Measurements from ENCODE around the gene CUL2.
"Not testable (repeated sequence)": the region's sequence is repeated elsewhere in the genome, so short reads cannot be mapped to it uniquely, and the experiment has no call there.

CUL2 gene

DNA sequence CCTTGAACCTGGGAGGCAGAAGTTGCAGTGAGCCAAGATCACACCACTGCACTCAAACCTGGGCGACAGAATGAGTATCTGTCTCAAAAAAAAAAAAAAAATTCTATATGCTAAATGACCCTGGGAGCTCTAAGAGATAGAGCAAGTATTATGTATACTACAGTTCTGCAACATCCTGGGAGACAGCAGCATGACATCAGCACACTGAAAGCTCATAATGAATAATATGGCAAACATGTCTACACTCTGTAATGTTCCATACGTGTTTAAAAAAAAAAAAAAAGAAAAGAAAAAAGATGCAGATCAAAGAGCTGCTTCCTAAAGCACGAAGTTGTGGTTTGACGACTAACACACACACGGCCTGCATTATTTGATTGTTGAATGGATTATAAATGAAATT, 72.5 kb downstream of the CUL2 start:
- DNase-seq, result no peak

DNA sequence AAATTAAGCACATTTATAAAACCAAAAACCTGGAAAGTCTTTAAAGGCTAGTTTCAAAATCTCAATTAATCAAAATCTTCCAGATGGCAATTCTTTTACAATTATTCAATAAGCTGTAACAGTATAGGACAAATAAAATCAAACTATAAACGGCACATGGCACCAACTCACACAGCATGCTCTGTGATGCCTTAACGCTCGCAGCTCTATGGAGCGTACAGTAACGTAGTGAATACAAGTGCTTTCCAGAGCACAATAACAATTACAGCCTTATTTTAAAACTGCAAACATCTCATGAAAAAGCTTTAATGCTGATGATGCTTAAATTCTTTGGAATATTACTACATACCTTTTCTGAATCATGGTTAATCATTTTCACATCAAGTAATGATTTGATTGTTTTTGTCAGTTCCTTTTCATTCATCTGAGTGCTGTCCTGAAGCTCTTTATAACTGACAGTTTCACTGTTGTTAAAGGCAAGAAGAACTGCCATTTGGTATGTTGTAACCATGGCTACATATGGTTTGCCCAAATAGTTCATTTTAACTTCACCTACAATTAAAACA, 74.2 kb downstream of the CUL2 start:
- no peak for DNase-seq

DNA sequence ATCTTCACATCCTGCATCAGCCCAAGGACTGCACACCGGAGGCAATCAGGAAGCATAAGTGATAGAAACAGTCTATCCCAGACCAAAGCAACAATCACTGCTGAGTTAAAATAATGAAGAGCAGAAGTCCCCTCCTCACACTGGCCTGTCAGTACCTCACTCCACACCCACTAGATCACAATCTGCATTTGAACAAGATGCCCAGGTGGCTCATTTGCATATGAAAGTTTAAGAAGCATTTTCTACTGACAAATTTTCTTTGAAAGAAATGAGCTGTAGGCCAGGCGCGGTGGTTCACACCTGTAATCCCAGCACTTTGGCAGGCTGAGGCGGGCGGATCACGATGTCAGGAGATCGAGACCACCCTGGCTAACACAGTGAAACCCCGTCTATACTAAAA, 77.4 kb downstream of the CUL2 start:
- DNase-seq, result no peak

DNA sequence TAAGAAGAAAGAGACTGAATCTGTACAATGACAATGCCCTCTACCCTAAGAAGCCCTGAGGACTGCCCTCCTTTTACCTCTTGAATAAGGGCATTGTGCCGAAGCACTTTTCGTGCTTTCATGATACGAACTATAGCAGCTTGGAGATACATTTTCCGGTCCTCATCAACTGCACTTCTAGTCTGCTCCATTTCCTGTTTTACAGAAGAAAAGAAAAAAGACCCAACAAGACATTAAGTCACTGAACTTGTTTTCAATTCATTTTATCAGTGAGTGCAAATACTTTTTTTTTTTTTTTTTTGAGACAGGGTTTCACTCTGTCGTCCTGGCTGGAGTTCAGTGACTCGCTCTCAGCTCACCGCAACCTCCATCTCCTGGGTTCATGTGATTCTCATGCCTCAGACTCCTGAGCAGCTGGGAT, 78.4 kb downstream of the CUL2 start:
- DNase-seq, result no peak

DNA sequence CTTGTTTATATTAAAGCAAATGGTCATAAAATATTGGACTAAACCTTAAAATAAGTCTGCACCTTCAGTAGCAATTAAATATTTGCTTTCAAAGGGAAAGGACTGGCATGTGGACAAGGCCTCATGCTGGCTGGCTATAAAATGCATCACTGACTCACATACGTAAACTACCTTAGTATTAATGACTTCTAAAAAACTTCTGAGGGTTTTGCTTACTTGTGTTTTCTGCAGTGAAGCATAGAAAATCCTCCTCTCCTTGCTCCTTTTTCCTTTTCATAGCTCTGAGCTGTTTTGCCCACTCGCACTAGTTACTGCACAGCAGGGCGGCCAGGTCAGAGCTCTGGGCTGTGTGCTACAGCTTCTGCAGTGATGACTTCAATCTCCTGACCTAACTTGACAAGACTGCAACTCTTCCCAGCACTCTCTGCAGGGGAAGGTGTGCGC, 82.3 kb downstream of the CUL2 start:
- DNase-seq, result no peak

DNA sequence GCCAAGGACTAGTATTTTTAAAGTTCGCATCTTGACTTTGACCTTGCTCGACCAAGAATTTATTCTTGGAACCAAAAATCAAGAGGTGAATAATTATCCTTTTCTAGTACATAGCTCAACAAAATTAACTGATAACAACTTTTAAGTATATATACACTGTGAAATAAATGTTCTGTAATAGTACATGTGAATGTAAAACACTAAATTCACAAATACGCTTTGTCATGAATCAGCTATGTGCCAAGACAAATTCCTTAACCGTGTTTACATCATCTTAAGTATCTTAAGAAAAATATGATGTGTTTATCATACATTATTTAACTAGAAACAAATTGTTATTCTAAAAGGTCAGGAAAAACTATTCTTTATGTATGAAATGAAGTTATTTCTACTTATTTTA, 83.3 kb downstream of the CUL2 start:
- no peak for DNase-seq

DNA sequence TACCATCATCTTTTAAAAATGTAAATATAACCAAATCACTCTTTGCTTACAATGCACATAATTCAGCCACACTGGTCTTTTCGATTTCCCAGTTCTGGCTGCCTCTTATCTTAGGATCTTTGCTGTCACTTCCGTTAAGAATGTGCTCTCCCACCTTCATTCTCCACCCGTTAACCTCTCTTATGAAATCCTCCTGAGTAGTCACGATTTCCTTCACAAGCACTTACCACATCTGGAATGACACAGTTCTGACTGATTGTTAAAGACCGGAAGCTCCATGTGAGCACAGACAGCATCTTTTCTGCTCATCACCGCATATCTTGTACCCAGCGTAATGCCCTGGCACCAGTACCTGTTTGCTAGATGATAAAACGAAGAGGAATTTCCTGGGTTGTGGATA, 84.3 kb downstream of the CUL2 start:
- DNase-seq, result peak; percentile 96 to 99

DNA sequence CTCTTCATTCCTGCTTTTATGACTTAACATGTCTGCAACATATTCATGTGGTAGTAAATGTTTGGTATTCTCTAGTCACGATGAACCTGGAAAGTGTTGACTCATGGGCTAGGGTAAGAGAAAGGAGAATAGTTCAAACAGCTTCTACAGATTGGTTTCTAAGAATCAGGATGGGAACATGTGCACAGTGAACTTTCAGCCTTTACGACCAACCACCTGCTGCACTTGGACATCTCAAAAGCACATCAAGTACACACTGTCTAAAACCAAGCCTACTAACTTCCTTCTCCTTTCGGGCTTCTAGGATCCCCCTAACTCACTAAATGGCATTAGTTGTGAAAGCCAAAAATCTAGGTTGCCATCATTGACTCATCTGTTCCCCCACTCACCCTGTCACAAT, 85.5 kb downstream of the CUL2 start:
- DNase-seq, result no peak

DNA sequence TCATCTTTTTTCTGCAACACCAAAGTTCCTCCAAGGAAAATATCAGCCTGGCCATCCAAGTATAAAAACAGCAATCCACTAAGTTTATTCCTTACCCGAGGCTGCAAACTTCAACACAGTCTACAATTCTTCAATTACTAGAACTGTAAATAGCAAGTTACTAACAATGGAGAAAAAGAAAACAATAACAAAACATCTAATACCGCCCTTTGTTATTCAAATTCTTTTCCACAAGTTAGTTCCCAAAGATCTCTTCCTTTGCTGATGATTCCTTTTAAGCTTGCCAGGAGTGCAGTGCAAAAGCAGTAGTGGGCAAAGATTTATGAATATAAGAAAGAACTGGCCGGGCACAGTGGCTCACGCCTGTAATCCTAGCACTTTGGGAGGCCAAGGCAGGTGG, 86.2 kb downstream of the CUL2 start:
- DNase-seq, result no peak

DNA sequence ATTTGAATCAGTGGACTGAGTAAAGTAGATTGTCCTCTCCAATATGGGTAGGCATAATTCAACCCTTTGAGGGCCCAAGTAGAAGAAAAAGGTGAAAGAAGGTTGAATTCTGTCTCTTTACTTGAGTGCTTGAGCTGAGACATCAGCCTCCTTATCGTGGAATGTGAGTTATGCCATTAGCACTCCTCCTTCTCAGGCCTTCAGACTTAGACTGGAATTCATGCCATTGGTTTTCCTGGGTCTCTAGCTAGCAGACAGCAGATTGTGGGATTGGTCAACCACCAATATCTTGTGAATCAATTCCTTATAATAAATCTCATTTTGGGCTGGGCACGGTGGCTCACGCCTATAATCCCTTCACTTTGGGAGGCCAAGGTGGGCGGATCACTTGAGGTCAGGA, 89.2 kb downstream of the CUL2 start:
- no peak for DNase-seq

DNA sequence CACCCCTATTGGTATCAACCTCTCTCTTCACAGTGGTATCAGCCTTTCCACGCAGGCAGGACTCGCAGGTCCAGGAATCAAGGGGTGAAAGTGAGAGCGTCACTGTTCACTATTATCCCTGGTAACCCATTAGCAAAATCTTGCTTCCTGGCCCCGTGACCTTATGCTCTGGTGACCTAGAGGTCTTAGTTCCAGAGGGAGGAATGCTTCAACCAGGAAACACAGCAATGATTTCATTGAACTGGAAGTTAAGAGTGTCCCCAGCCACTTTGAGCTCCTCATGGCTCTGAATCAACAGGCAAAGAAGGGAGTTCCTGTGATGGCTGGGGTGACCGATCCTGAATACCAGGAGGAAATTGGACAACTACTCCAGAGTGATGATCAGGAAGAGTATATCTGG, 90.6 kb downstream of the CUL2 start:
- DNase-seq, result no peak

DNA sequence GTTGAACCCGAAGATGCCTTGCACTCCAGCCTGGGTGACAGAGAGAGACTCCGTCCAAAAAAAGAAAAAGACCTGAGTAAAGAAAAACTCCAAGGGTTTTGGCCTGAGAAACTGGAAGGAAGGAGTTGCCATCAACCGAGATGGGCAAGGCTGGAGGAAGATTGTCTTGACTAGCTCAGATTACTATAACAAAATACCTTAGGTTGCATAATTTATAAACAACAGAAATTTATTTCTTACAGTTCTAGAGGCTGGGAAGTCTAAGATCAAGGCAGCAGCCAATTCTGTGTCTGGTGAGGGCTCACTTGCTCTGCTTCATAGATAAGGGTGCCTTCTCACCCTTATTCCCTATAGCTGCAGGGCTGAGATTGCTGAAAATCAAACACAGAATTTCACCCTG, 91.2 kb downstream of the CUL2 start:
- no peak for DNase-seq

DNA sequence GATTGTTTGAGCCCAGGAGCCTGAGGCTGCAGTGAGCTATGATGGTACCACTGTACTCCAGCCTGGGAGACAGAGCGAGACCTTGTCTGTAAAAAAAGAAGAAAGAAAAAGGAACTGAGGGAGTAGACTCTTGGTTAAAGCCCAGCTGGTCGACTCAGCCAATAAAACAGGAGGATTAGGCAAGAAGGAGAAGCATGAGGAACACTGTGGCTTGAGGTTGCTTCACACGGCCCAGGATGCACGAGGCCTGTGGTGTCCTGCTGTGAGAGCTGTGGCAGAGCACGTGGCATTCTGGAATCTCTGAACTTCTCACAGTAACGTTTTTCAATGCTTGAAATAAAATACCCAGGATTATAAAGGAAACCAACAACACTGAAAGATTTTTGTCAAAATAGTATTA, 93.3 kb downstream of the CUL2 start:
- no peak for DNase-seq

DNA sequence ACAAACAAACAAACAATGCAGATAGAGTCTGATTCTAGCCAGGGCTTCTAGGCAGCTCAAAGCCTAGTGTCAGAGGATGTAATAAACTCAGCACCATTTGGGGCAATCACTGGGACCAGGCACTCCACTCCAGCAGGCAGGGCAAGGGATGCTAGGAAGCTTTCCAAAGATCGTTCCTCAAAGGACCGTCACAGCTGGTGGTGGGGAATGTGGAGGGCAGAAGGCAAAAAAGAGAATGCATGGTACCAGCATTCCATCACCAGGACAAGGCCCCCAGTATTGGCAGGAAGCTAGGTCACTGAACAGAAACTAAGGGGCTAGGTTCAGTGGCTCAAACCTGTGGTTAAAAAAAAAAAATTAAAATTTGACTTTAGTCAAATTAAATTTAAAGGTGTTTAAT, 94.2 kb downstream of the CUL2 start:
- no peak for DNase-seq

DNA sequence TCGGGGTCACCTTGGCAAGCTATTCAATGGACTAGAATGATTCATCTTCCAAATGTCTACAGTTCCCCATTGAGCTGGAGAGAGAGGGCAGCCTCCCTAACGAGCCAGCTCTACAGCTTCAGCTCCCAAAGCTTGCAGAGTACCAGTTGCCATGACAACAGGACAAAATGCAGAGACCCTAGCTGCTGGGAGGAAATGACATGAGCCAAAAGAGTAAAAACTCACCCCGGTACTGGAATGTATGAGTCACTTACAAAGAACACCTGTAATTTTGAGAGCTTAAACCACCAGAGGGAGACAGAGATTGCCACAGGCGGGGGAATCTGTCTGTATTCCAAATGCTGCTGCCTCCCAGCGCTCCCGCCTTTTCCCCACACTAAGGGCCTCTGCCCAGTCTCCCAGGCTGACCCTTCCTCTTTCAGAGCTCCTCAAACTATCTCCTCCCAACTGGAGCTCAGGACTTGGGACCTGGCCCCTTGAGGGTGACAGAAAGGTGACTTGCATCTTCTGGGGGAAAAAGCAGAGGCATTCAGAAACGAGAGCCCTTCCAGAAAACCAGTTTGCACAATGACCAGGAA, 95.5 kb downstream of the CUL2 start:
- DNase-seq, result peak; percentile 56 to 89

DNA sequence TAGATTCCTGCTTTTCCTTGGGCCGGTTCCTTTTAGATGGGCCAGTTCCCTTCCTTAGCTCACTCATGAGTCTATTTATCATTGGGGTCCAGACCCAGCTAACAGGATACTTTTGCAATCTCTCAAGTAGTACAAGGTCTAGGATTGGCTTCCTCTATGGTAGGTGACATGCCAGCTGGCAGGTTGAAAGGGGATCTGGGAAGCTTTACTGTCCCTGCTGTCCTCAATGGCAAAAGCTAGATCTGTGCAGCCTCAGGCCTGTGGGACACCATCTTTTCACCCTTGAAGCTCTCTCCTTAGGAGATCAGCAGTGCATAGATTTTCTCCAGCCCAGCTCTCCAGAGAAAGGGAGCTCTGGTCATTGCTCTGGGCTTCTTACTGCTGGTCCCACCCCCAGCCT, 96.4 kb downstream of the CUL2 start:
- DNase-seq, result no peak

DNA sequence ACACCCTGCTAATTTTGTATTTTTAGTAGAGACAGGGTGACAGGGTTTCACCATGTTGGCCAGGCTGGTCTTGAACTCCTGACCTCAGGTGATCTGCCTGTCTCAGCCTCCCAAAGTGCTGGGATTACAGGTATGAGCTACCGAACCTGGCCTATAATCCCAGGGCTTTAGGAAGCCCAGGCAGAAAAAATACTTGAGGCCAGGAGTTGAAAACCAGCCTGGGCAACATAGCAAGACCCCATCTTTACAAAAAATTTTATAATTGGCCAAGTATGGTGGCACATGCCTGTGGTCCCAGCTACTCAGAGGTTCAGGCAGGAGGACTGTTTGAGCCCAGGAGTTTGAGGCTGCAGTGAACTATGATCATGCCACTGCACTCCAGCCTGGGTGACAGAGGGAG, 99.0 kb downstream of the CUL2 start:
- DNase-seq, result not testable (repeated sequence)

DNA sequence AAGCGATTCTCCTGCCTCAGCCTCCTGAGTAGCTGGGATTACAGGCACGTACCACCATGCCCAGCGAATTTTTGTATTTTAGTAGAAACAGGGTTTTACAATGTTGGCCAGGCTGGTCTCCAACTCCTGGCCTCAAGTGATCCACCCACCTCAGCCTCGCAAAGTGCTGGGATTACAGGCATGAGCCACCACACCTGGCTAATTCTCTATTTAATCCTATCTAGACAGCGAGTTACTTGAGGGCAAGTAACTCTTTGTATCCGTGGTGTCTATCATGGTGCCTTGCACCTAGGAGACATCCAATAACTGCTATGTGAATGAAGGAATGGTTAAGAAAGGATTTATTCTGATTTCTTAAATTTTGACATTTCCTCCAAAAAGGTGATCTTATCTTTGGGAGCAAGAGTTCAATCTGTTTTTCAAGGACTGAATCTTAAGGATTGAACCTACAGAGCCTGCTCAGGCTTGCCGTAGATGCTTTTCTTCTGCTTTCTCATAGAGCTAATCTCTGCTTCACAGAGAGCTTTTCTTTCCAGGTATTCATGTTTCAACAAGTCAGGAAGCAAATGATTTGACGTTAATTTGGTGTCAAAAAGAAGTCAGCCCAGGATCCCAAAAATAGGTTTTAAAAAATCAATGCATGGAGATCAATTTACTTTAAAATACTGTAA, 101.6 kb downstream of the CUL2 start:
- no peak for DNase-seq

DNA sequence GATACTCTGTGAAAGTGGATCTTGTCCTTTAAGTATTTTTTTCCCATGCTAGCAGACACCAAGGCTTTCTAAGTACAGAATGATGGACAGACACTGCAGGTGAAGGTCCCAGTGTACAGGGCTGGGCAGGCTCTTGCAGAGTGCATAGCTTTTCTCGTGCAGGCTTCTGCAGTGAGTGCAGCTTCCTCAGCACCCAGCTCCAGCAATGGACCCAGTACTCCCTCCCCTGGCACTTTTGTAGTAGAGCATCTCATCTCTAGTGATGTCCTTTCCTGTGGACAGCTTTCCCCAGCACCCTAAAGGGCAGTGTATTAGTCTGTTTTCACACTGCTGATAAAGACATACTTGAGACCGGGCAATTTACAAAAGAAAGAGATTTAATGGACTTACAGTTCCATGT, 104.3 kb downstream of the CUL2 start:
- DNase-seq, result no peak

DNA sequence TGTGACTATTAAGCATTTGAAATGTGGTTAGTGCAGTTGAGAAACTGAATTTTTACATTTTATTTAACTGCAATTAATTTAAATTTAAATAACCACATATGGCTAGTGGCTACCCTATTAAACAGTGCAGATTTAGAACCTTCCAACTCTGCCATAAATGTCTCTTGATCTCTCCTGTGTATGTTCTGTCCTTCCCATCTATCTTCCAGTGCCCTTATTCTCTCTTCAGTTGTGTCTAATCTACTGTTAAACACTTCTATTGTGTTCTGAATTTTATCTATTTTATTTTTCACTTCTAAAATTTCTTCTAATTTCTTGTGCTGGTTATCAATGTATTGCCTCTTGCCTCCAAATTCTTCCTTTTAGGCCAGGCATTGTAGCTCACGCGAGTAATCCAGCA, 105.0 kb downstream of the CUL2 start:
- no peak for DNase-seq

DNA sequence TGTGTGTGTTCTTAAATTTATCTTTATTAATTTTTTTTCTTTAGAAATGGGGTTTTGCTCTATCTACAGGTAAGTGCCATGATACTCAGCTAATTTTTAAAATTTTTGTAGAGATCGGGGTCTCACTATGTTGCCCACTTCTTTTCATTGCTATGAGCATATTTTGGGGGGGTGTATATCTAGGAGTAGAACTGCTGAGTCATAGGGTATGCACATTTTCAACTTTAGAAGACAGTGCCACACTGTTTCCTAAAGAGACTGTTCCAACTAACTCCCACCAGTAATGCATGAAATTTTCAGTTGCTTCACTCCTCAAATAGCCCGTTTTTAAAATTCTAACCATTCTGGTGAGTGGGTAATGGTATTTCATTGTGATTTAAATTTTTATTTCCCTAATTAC, 108.3 kb downstream of the CUL2 start:
- no peak for DNase-seq

DNA sequence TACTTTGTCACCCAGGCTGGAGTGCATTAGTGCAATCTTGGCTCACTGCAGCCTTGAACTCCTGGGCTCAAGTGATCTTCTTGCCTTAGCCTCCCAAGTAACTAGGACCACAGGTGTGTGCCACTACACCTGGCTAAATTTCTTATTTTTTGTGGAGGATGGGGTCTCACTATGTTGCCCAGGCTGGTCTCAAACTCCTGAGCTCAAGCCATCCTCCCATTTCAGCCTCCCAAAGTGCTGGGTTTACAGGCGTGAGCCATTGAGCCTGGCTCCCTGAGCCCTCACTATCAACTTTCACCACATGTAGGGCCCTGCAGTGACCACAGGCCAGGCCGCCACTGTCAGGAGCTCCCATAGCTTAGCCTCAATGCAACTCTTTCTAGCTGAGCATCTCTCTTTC, 110.2 kb downstream of the CUL2 start:
- DNase-seq, result no peak

DNA sequence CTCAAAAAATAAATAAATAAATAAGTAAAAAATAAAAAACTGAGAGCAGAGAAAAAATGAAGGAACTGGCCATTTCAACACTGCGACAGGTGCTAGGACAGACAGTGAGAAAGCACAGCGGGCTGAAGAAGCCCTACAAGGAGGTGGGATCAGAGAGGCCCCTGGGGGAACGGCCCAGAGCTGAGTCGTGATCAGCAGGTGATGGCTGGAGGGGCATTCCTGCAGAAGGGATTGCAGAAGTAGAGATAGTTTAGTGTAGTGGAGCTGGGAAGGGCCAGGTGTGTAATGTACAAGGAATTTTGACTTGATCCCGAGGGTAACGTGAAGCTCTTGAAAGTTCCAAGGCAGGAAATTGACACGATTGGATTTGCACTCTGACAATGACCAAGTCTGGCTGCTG, 112.1 kb downstream of the CUL2 start:
- no peak for DNase-seq

DNA sequence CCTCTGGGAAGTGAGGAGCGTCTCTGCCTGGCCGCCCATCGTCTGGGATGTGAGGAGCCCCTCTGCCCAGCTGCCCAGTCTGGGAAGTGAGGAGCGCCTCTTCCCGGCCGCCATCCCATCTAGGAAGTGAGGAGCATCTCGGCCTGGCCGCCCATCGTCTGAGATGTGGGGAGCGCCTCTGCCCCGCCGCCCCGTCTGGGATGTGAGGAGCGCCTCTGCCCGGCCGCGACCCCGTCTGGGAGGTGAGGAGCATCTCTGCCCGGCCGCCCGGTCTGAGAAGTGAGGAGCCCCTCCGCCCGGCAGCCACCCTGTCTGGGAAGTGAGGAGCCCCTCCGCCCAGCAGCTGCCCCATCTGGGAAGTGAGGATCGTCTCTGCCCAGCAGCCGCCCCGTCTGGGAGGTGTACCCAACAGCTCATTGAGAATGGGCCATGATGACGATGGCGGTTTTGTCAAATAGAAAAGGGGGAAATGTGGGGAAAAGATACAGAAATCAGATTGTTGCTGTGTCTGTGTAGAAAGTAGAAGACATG, 113.7 kb downstream of the CUL2 start:
- DNase-seq, result not testable (repeated sequence)

Measured in SW 1271 (cell line).